HepG2 (cell line): ENCODE data around the gene VARS1. TPM values are rescaled to one million over a fixed set of nuclear protein-coding genes. Genes with fewer than 3 reads are reported as not detected.

Source experiments
- CBX1 ChIP-seq: IDR thresholded peaks from one replicate; pipeline ENCODE4 v1.6.1; 2016; ENCODE audit warnings: antibody characterized with exemption, low read depth
- FOXO1 ChIP-seq: sonication (generic); formaldehyde crosslinking; IDR thresholded peaks from 2 replicates; pipeline ENCODE4 v1.4.0; 2020; ENCODE audit warnings: missing genetic modification reagents
- NRL ChIP-seq: sonication (generic); formaldehyde crosslinking; IDR thresholded peaks from 2 replicates; pipeline ENCODE4 v1.5.0; 2020; ENCODE audit warnings: missing genetic modification reagents, mild to moderate bottlenecking, moderate library complexity, borderline replicate concordance
- RAD21 ChIP-seq: fragments of 450-650 bp; formaldehyde crosslinking; IDR thresholded peaks from 2 replicates; pipeline ENCODE4 v1.5.0; 2020; ENCODE audit warnings: mild to moderate bottlenecking
- REXO4 ChIP-seq: sonication (generic); formaldehyde crosslinking; IDR thresholded peaks from 2 replicates; pipeline ENCODE4 v1.8.0; 2022; ENCODE audit warnings: missing genetic modification reagents, mild to moderate bottlenecking, borderline replicate concordance
- SALL1 ChIP-seq: sonication (generic); formaldehyde crosslinking; IDR thresholded peaks from 2 replicates; pipeline ENCODE4 v1.8.0; 2022; ENCODE audit warnings: mild to moderate bottlenecking, missing genetic modification reagents
- TCF7L2 ChIP-seq: IDR thresholded peaks from 2 replicates; pipeline ENCODE4 v1.6.1; 2011; ENCODE audit warnings: mild to moderate bottlenecking, low read depth, low read length, moderate library complexity
- ZFYVE20 ChIP-seq: sonication (generic); formaldehyde crosslinking; IDR thresholded peaks from 2 replicates; pipeline ENCODE4 v1.8.0; 2023; ENCODE audit warnings: low read depth, mild to moderate bottlenecking, moderate library complexity, missing genetic modification reagents, borderline replicate concordance
- ZNF260 ChIP-seq: sonication (generic); formaldehyde crosslinking; IDR thresholded peaks from 2 replicates; pipeline ENCODE4 v1.4.0; 2020; ENCODE audit warnings: missing genetic modification reagents, low read depth, mild to moderate bottlenecking, borderline replicate concordance
- ZNF746 ChIP-seq: sonication (generic); formaldehyde crosslinking; IDR thresholded peaks from 2 replicates; pipeline ENCODE4 v1.8.0; 2022; ENCODE audit warnings: mild to moderate bottlenecking, missing genetic modification reagents
- ZNF776 ChIP-seq: sonication (generic); formaldehyde crosslinking; IDR thresholded peaks from 2 replicates; pipeline ENCODE4 v1.4.0; 2020; ENCODE audit warnings: mild to moderate bottlenecking, missing genetic modification reagents
- ZNF841 ChIP-seq: sonication (generic); formaldehyde crosslinking; IDR thresholded peaks from 2 replicates; pipeline ENCODE4 v1.8.1; 2023; ENCODE audit warnings: missing genetic modification reagents, borderline replicate concordance
- polyA plus RNA-seq, 8 experiments: library from polyadenylated mRNA; depleted of rRNA in 3 of 8; stranded (reverse) in 7 of 8; unstranded in 1 of 8; fragments of >200 nt; fragmentation: Illumina TruSeq in 4 of 8; extraction: Trizol in 4 of 8; gene quantifications; 2 replicates each; pipeline versions ENCODE4 v1.2.1 to v1.2.3, GENCODE V29; 2011 to 2016; ENCODE audit warnings: low read depth in 4 of 8, missing spikeins in 1 of 8, mixed read lengths in 1 of 8; ENCODE audit not compliant: insufficient read depth in 1 of 8
- total RNA-seq, 5 experiments: library from RNA; depleted of rRNA; stranded (reverse); fragments of >200 nt; fragmentation: Illumina TruSeq; extraction: Trizol; gene quantifications; 2 replicates each; pipeline ENCODE4 v1.2.3, GENCODE V29; 2016; ENCODE audit warnings: low read depth in 1 of 5
- TF ChIP-seq, protein P1 (sequence below): sonication (generic); formaldehyde crosslinking; conservative IDR thresholded peaks from 2 replicates; pipeline ENCODE4 v1.4.0; 2020; ENCODE audit warnings: mild to moderate bottlenecking, missing genetic modification reagents, moderate library complexity
- TF ChIP-seq, protein P2 (sequence below): sonication (generic); formaldehyde crosslinking; conservative IDR thresholded peaks from 2 replicates; pipeline ENCODE4 v1.4.0; 2020; ENCODE audit warnings: missing genetic modification reagents
- TF ChIP-seq, protein P3 (sequence below): sonication (generic); formaldehyde crosslinking; IDR thresholded peaks from 2 replicates; pipeline ENCODE4 v1.4.0; 2020; ENCODE audit warnings: low read depth, missing genetic modification reagents
- TF ChIP-seq, protein P4 (sequence below): sonication (generic); formaldehyde crosslinking; IDR thresholded peaks from 2 replicates; pipeline ENCODE4 v1.4.0; 2020; ENCODE audit warnings: missing genetic modification reagents

Gene VARS1
- total and polyA plus RNA-seq, 2 of the 13 experiments (the other 11 are each of a cell fraction or from before 2014, with no cell fraction given): 14.7 to 56.1 TPM

DNA sequence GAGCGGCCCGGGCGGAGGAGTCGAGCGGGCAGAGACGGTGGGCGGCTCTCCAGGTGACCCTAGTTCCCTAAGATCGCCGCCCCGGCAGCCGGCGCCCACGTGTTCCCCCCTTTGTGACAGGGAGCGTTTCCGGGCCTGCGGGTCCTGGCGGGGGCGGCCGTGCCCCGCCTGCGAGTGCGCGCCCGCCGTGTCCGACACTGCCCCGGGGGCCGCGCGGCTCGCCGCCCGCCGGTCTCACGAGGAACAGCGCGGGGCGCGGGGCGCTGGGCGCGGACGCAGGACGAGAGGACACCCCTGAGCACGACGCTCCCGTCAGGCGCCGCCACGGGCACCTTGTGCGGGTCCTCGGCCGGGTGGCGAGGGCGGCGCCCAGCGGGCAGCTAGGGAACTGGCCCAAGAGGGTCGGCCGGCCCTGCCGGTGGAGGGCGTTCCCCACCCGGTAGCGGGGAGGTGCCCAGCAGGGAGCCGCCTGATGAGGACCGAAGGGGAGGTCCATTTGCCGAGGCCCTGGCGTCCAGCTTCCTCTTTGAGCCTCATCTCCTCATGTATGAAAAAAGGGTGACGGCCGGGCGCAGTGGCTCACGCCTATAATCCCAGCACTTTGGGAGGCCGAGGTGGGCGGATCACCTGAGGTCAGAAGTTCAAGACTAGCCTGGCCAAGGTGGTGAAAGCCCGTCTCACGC, at the start of gene VARS1 (continued):
- TF ChIP-seq, protein P1, sequence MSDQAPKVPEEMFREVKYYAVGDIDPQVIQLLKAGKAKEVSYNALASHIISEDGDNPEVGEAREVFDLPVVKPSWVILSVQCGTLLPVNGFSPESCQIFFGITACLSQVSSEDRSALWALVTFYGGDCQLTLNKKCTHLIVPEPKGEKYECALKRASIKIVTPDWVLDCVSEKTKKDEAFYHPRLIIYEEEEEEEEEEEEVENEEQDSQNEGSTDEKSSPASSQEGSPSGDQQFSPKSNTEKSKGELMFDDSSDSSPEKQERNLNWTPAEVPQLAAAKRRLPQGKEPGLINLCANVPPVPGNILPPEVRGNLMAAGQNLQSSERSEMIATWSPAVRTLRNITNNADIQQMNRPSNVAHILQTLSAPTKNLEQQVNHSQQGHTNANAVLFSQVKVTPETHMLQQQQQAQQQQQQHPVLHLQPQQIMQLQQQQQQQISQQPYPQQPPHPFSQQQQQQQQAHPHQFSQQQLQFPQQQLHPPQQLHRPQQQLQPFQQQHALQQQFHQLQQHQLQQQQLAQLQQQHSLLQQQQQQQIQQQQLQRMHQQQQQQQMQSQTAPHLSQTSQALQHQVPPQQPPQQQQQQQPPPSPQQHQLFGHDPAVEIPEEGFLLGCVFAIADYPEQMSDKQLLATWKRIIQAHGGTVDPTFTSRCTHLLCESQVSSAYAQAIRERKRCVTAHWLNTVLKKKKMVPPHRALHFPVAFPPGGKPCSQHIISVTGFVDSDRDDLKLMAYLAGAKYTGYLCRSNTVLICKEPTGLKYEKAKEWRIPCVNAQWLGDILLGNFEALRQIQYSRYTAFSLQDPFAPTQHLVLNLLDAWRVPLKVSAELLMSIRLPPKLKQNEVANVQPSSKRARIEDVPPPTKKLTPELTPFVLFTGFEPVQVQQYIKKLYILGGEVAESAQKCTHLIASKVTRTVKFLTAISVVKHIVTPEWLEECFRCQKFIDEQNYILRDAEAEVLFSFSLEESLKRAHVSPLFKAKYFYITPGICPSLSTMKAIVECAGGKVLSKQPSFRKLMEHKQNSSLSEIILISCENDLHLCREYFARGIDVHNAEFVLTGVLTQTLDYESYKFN: 0 out of 2 replicates have a peak, but pooled peaks have one; percentile 43
- TF ChIP-seq, protein P2, sequence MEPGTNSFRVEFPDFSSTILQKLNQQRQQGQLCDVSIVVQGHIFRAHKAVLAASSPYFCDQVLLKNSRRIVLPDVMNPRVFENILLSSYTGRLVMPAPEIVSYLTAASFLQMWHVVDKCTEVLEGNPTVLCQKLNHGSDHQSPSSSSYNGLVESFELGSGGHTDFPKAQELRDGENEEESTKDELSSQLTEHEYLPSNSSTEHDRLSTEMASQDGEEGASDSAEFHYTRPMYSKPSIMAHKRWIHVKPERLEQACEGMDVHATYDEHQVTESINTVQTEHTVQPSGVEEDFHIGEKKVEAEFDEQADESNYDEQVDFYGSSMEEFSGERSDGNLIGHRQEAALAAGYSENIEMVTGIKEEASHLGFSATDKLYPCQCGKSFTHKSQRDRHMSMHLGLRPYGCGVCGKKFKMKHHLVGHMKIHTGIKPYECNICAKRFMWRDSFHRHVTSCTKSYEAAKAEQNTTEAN (CRISPR knock-in tag): peak; percentile 88
- TF ChIP-seq REXO4 (CRISPR knock-in tag): no peak
- TF ChIP-seq SALL1: peak; percentile 88
- TF ChIP-seq ZNF841 (CRISPR knock-in tag): no peak
- TF ChIP-seq FOXO1: no peak; the same call in 1 of the 2 replicates
- TF ChIP-seq NRL (CRISPR knock-in tag): peak; percentile 59
- TF ChIP-seq RAD21 (CRISPR knock-in tag): peak; percentile 97
- peak; percentile 26 for TF ChIP-seq CBX1
- TF ChIP-seq, protein P3, sequence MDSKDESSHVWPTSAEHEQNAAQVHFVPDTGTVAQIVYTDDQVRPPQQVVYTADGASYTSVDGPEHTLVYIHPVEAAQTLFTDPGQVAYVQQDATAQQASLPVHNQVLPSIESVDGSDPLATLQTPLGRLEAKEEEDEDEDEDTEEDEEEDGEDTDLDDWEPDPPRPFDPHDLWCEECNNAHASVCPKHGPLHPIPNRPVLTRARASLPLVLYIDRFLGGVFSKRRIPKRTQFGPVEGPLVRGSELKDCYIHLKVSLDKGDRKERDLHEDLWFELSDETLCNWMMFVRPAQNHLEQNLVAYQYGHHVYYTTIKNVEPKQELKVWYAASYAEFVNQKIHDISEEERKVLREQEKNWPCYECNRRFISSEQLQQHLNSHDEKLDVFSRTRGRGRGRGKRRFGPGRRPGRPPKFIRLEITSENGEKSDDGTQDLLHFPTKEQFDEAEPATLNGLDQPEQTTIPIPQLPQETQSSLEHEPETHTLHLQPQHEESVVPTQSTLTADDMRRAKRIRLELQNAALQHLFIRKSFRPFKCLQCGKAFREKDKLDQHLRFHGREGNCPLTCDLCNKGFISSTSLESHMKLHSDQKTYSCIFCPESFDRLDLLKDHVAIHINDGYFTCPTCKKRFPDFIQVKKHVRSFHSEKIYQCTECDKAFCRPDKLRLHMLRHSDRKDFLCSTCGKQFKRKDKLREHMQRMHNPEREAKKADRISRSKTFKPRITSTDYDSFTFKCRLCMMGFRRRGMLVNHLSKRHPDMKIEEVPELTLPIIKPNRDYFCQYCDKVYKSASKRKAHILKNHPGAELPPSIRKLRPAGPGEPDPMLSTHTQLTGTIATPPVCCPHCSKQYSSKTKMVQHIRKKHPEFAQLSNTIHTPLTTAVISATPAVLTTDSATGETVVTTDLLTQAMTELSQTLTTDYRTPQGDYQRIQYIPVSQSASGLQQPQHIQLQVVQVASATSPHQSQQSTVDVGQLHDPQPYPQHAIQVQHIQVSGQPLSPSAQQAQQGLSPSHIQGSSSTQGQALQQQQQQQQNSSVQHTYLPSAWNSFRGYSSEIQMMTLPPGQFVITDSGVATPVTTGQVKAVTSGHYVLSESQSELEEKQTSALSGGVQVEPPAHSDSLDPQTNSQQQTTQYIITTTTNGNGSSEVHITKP (CRISPR knock-in tag): peak; percentile 65; the same call in 1 of the 2 replicates
- no peak for TF ChIP-seq TCF7L2
- TF ChIP-seq ZFYVE20 (CRISPR knock-in tag): no peak
- TF ChIP-seq ZNF746 (CRISPR knock-in tag): no peak
- no peak for TF ChIP-seq ZNF260 (CRISPR knock-in tag)
- TF ChIP-seq ZNF776: no peak
- TF ChIP-seq, protein P4, sequence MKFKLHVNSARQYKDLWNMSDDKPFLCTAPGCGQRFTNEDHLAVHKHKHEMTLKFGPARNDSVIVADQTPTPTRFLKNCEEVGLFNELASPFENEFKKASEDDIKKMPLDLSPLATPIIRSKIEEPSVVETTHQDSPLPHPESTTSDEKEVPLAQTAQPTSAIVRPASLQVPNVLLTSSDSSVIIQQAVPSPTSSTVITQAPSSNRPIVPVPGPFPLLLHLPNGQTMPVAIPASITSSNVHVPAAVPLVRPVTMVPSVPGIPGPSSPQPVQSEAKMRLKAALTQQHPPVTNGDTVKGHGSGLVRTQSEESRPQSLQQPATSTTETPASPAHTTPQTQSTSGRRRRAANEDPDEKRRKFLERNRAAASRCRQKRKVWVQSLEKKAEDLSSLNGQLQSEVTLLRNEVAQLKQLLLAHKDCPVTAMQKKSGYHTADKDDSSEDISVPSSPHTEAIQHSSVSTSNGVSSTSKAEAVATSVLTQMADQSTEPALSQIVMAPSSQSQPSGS (CRISPR knock-in tag): no peak; the same call in 1 of the 2 replicates
